HG03060 (cell line): ENCODE data around the gene TBX21.
"Not testable (repeated sequence)": the region's sequence is repeated elsewhere in the genome, so short reads cannot be mapped to it uniquely, and the experiment has no call there.

Experiments used
- ATAC-seq: cut with Tn5 transposase; IDR thresholded peaks from one replicate; pipeline ENCODE4 v1.9.1; 2021; ENCODE audit warnings: low read depth, moderate number of reproducible peaks; ENCODE audit not compliant: unreplicated experiment

TBX21 gene

DNA sequence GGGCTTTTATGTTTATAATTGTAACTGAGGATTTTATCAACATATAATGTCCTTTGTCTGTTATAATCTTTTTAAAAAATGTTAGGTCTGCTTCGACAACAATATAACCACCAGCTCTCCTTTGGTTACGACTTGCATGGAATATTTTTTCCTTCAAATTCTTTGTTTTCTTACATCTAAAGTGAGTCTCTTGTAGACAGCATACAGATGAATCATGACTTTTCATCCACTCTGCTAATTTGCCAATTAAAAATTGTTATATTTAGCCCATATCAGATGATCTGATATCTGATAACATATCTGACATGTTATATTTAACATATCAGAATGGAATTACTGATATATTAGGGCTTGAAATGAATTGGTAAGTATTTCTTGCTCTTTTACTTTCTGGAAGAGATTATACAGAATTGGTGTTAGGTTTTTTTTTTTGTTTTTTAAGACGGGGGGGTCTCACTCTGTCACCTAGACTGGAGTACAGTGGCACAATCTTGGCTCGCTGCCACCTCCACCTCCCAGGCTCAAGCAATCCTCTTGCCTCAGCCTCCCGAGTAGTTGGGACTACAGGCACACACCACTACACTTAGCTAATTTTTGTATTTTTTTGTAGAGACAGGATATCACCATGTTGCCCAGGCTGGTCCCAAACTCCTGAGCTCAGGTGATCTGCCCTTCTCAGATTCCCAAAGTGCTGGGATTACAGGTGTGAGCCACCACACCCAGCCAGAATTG is 27.5 kb downstream of the TBX21 start:
- no peak for ATAC-seq

DNA sequence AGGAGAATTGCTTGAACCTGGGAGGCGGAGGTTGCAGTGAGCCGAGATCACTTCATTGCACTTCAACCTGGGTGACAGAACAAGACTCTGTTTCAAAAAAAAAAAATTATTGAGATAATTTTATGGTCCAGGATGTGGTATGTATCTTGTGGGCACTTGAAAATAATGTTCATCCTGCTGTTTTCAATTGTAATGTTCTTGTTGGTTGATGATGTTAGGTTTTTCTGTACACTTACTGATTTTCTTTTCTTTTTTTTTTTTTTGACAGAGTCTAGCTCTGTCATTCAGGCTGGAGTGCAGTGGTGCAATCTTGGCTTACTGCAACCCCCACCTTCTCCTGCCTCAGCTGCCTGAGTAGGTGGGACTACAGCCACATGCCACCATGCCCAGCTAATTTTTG is 29.7 kb downstream of the TBX21 start:
- no peak for ATAC-seq

DNA sequence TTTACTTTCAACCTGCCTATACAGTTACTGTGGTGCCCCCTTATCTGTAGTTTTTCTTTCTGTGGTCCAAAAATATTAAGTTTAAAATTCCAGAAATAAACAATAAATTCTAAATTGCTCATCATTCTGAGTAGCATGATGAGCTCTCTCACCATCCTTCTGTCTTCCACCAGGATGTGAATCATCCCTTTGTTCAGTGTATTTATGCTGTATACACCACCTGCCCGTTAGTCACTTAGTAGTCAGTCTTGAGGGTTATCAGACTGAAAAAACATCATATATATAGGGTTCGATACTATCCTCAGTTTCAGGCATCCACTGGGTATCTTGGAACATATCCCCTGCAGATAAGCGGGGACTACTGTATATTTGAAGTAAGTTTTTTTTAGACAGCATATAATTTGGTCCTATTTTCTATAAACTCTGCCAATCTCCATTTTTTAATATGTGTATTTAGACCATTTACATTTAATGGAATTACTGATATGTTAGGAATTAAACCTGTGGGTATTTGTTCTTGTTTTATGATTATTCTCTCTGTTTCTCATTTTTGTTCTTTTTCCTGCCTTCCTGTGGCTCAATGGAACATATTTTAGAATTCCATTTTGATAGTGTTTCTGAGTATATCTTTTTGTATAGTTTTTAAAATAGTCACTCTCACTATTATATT is 31.0 kb downstream of the TBX21 start:
- ATAC-seq, result no peak

DNA sequence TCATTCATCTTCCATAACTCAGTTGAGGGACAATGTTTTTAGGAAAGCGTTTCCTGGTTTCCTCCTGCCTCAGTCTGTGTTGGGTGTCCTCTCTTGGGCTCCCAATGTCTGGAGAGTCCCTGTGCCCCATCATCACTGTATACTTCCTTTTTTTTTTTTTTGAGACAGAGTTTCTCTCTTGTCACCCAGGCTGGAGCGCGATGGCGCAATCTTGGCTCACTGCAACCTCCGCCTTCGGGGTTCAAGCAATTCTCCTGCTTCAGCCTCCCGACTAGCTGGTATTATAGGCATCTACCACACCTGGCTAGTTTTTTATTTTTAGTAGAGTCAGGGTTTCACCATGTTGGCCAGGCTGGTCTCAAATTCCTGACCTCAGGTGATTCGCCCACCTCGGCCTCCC is 40.6 kb downstream of the TBX21 start:
- not testable (repeated sequence) for ATAC-seq

DNA sequence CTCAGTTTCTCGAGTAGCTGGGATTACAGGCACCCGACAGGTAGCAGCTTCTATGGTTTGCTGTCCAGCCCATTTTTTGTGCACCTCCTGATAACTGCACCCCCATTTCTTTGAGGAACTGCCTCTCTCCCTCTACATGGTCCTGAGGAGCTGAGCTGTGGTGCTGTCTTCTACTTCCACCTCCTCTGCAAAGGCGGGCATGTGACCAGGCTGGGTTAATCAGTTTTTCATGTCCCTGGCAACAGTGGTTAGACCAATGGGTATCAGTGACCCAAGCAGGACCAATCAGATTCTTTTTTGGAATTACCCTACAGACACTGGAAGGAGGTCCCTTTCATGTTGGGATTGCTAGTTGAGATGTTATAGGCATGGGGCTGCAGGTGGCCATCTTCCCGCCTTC is 41.3 kb downstream of the TBX21 start:
- no peak for ATAC-seq

DNA sequence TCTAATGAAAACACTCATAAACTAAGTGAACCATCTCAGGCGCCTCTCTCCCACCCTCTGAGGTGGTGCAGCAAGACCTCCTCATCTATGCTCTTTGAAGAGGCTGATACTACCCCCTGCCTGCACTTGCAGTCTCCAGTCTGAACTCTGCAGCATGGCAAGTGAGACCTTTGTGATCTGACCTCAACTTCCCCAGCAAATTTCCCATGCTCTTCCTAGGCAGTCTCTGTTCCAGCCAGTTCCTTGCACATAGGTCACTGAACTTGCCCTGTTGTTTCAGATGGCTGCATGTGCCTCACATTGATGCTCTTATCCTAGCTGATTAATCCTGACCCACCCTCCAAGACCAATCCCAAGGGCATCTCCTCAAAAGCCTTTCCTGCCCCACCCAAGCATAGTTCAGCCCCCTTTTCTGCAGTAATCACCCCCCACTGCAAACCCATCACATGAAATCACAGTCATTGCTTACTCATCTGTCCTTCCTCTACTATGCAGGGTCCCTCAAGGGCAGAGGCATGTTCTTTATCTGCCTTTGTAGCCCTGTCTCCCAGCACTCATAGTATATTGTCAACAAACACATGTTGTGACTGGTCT is 42.0 kb downstream of the TBX21 start:
- no peak for ATAC-seq

DNA sequence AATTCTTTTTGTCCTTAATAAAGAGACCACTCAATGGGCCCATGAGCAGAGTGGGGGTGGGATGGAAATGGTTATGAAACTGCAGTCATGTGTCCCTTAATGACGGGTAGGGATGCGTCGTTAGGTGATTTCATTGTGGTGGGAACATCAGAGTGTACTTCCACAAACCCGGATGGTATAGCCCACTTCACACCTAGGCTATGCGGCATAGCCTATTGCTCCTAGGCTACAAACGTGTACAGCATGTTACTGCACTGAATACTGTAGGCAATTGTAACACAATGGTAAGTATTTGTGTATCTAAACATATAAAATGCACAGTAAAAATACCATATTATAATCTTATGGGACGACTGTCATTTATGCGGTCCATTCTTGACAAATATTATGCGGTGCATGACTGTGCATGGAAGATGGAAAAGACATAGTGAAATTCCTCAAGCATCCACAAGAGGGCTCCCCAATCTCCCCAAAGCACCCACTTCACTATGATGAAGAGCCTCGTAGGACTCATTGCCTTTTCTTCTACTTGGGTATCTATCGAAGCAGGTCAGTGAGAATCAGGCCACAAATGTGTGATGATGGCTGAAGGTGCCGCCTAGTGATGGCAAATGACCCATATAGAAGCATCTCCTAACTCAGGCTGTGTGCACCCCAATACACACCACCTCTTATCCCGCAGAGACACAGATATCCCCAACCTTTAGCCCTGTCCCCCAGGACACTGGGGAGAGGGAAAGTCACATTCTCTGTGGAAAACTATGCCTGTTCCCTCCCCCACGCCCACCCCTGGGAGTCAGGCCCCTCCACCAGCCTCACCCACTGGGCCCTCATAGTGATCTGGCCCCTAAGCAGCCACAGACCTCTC is 43.5 kb downstream of the TBX21 start:
- no peak for ATAC-seq

DNA sequence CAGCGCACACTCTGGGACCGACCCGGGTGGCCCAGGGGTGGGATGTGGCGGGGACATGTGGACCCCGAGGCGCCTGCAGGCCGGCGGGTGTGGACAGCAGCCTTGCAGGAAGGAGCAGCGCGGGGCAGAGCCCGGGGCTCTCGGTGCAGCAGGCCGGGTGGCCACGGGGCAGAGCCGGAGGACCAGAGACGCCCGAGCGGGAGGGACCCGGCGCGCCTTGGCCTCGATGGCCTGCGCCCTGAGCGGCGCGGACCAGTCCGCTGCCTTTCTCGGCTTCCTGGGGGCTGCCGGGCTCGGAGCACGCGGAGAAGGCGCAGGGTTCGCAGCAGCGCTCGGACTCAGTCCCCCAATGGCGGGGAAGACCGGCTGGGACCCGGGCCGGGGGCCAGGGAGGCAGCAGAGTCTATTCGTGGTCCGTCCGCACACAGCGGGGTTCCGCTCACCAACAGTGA is 45.2 kb downstream of the TBX21 start:
- no peak for ATAC-seq

DNA sequence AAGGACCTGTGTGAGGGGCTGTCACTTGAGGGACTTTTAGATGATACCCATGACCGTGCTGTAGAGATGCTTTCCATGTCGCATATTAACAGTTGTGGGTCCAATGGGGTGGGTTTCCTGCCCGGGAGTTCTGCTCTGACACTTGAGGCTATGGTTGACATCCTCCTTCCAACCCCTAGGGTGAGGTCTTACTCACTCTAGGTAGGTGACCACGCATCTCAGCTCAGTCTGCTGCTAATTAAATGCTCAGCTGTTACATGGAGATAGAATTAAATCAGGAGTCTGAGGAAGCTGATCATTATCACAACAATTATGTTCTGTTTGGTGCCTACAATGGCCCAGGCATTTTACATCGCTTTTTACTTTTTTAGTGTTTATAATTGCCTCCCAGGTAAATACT is 48.4 kb downstream of the TBX21 start:
- no peak for ATAC-seq

DNA sequence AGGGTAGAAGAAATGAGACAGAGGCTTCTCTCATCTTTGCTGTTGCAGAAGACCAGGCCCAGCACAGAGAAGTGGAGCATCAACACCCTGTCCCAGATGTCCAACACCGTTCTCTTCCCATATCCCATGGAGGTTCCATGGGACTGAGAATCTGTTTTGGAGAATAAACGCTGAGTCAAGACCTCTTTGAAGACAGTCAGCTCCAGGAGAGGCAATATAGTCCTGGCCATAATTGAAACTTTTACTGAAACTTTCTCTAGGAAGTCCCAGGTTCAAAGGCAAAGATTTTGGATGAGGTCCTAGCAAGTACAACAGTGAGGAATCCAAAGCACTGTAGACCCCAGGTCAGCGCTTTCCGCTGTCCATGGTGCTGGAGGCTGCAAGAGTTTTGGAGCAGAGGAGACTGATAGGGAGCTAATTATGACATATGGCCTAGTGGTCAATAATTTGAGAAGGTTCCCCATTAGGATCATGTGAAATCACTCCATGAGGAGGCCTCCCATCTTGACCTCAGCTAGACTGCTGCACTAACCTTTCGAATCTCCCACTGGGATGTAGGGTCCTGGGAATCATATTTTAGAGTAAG is 52.6 kb downstream of the TBX21 start:
- no peak for ATAC-seq

DNA sequence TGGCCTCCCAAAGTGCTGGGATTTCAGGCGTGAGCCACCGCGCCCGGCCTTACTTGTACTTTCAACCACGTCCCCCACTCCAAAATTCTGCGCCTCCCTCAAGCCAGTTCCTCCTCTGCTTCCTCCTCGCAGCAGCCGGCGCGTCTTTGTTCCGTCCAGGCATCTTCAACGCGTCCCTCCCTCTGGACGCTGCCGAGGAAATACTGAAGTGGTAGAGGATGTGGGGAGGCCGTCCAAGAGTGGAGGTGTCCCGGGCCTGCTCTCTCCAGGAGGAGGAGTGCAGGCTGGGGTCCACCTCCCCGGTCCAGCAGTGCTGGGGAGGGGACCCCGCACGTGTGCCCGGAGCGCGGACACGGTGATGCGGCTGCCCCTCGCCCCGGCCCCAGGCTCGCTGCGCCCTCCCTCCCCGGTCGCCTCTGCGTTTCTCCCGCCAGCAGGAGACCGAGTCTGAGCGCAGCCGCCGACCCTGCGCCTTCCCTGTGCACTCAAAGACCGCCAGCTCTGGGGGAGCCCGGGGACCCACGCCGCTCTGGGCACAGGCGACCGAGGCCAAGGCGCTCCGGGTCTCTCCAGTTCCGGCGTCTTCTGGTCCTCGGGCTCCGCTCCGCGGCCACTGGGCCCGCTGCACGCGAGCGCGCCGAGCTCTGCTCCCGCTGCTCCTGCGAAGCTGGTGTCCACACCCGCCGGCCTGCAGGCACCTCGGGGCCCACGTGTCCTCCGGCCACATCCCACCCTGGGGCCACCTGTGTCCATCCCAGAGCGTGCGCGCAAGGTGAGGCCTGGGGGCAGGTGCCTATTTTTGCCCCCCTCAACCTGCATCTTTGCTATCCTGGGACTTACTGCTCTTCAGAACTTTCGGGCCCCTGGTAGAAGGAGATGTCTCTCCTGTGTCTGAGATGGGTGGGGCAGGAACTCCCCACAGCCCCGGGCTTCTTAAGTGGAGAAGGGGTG is 56.9 kb downstream of the TBX21 start:
- no peak for ATAC-seq

DNA sequence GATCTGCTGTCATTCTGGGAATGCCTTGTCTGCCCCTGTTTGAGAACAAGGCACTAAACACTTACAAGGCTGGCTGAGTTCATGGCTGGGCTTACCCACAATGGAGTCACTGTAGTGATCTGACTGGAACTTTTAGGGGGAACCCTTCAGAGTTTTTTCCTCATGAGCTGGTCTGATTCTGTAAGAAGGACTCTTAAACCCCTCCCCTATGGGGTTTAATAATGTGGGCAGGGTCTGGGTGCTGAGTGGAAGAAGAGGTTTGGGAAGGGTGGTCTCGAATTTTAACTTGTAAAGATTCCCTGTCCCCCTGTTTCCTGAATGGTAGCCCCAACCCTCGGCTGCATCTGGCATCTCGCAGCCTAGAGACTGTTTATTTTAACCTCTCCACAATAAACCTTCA is 58.0 kb downstream of the TBX21 start:
- no peak for ATAC-seq

DNA sequence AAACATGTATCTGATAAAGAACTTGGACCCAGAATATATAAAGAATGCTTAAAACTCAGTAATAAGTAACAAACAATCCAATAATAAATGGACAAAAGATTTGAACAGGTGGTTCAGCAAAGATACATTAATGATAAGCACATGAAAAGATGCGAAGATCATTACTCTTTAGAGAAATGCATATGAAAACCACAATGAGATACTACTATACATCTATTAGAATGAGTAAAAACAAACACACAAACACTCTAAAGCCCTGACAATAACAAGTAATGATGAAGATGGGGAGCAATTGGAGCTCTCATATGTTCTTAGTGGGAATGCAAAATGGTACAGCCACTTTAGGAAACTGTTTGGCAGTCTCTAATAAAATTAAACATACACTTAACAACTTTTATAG is 59.4 kb downstream of the TBX21 start:
- no peak for ATAC-seq

DNA sequence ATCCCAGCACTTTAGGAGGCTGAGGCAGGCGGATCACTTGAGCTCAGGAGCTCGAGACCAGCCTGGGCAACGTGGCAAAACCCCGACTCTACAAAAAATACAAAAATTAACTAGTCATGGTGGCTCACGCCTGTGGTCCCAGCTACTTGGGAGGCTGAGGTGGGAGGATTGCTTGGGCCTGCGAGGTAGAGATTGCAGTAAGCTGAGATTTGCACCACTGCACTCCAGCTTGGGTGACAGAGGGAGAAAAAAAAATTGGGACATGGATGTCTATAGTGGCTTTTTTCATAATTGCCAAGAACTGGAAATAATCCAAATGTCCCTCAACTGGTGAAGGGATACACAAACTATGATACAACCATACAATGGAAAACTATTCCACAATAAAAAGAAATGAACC is 59.9 kb downstream of the TBX21 start:
- no peak for ATAC-seq
